Endothelial cell of umbilical vein (primary cell): Measurements from ENCODE around the gene VPS13A. TPM values are rescaled to one million over a fixed set of nuclear protein-coding genes. Genes with fewer than 3 reads are reported as not detected.

Experiments
- BruUV-seq: library from RNA; stranded (reverse); fragments of 400-500 nt; replicated peaks from 2 replicates; lab custom pipeline; 2021; lab: Mats Ljungman, UMichigan
- CTCF ChIA-PET: fragments of 300-600, 350-600 bp; sonication (Branson Sonifier 250); formaldehyde crosslinking; loops from one replicate; lab custom pipeline; 2021; ENCODE audit warnings: antibody characterized with exemption, inconsistent platforms; lab: Charles Lee
- POLR2A ChIA-PET: fragments of 300-600, 350-600 bp; sonication (Branson Sonifier 250); formaldehyde crosslinking; loops from one replicate; lab custom pipeline; 2021; ENCODE audit warnings: antibody characterized with exemption, inconsistent platforms; lab: Charles Lee
- DNase-seq: peaks from one replicate; pipeline ENCODE4 v3.0.0-alpha.2; 2011; ENCODE audit warnings: low read depth, low spot score
- FAIRE-seq: peaks from 2 replicates; lab custom pipeline; 2011; peaks lifted over from hg19 to GRCh38; lab: Jason Lieb, UNC
- H2AFZ ChIP-seq: 2 replicates; pipeline ENCODE4 v1.6.0; 2012; ENCODE audit warnings: low read depth, low read length, control low read depth, inconsistent platforms
- H3K27ac ChIP-seq: 2 replicates; pipeline ENCODE4 v1.5.1; 2011; ENCODE audit warnings: low read depth, mild to moderate bottlenecking, control low read depth, low read length, moderate library complexity; ENCODE audit not compliant: insufficient read depth
- H3K27me3 ChIP-seq, 2 experiments: 2 replicates each; pipeline versions ENCODE4 v1.6.0 to v1.6.1; 2011; ENCODE audit warnings: low read length in 2 of 2, mixed read lengths in 1 of 2; ENCODE audit not compliant: control insufficient read depth in 2 of 2, insufficient read depth in 2 of 2
- H3K36me3 ChIP-seq, 2 experiments: 2 replicates in 1 of 2; 3 replicates in 1 of 2; pipeline ENCODE4 v1.5.1; 2011; ENCODE audit warnings: low read length in 2 of 2, mild to moderate bottlenecking in 1 of 2, moderate library complexity in 1 of 2; ENCODE audit not compliant: control insufficient read depth in 2 of 2, insufficient read depth in 2 of 2; ENCODE audit errors: extremely low read depth in 1 of 2
- H3K4me1 ChIP-seq: 3 replicates; pipeline ENCODE4 v1.5.1; 2011; ENCODE audit warnings: mild to moderate bottlenecking, low read length; ENCODE audit not compliant: control insufficient read depth, insufficient read depth; ENCODE audit errors: extremely low read depth
- H3K4me2 ChIP-seq: 2 replicates; pipeline ENCODE4 v1.6.1; 2011; ENCODE audit warnings: low read length, control low read depth, mixed read lengths; ENCODE audit not compliant: insufficient read depth
- H3K4me3 ChIP-seq, 3 experiments: fragments of 200-600 bp in 1 of 3; sonication (generic), shearing (Covaris generic) in 1 of 3; replicated peaks in 1 of 3; 2 replicates each; pipeline ENCODE4 v1.5.1; 2011 to 2016; ENCODE audit warnings: control low read depth in 3 of 3, low read length in 3 of 3, mild to moderate bottlenecking in 2 of 3, inconsistent platforms in 1 of 3, low read depth in 1 of 3, moderate library complexity in 1 of 3; ENCODE audit not compliant: insufficient read depth in 1 of 3
- H3K79me2 ChIP-seq: 2 replicates; pipeline ENCODE4 v1.6.0; 2012; ENCODE audit warnings: low read length, inconsistent platforms; ENCODE audit not compliant: control insufficient read depth, insufficient read depth
- H3K9ac ChIP-seq: replicated peaks from 2 replicates; pipeline ENCODE3; 2011; ENCODE audit warnings: low read length, control low read depth; ENCODE audit not compliant: insufficient read depth; ENCODE audit errors: extremely low read depth
- H3K9me1 ChIP-seq: replicated peaks from 3 replicates; pipeline ENCODE4 v1.6.0; 2011; ENCODE audit warnings: mild to moderate bottlenecking, low read length; ENCODE audit not compliant: control insufficient read depth, insufficient read depth; ENCODE audit errors: extremely low read depth
- H3K9me3 ChIP-seq: replicated peaks from 2 replicates; pipeline ENCODE4 v1.5.1; 2012; ENCODE audit warnings: low read length, inconsistent platforms; ENCODE audit not compliant: control insufficient read depth, insufficient read depth
- H4K20me1 ChIP-seq: replicated peaks from 2 replicates; pipeline ENCODE3; 2011; ENCODE audit warnings: mild to moderate bottlenecking, low read length; ENCODE audit not compliant: control insufficient read depth, insufficient read depth; ENCODE audit errors: extremely low read depth
- CTCF ChIP-seq, 2 donors: IDR thresholded peaks; 1 replicate in 1 of 2; 2 replicates in 1 of 2; pipeline ENCODE4 v1.5.1; 2011; ENCODE audit warnings: low read length in 2 of 2, mild to moderate bottlenecking in 2 of 2, moderate library complexity in 2 of 2, control low read depth in 1 of 2, inconsistent platforms in 1 of 2, low read depth in 1 of 2; ENCODE audit not compliant: insufficient read depth in 1 of 2; ENCODE audit errors: extremely low read depth in 1 of 2
- EZH2 ChIP-seq: IDR thresholded peaks from 2 replicates; pipeline ENCODE4 v1.6.1; 2012; ENCODE audit warnings: borderline replicate concordance, low read depth, mild to moderate bottlenecking, moderate library complexity, low read length, inconsistent platforms; ENCODE audit not compliant: severe bottlenecking
- FOS ChIP-seq: IDR thresholded peaks from 2 replicates; pipeline ENCODE4 v1.6.1; 2011; ENCODE audit warnings: mild to moderate bottlenecking, low read length, moderate library complexity, borderline replicate concordance; ENCODE audit not compliant: insufficient read depth
- JUN ChIP-seq: IDR thresholded peaks from 2 replicates; pipeline ENCODE4 v1.6.1; 2011; ENCODE audit warnings: borderline replicate concordance, low read depth; ENCODE audit not compliant: insufficient read length, insufficient read depth
- POLR2AphosphoS5 ChIP-seq: IDR thresholded peaks from 2 replicates; pipeline ENCODE4 v1.6.1; 2012; ENCODE audit warnings: low read depth, mild to moderate bottlenecking, control low read depth, low read length, moderate library complexity; ENCODE audit not compliant: insufficient read depth
- dilution Hi-C: fragments of 300-500 bp; cut with MboI; formaldehyde crosslinking; loops from one replicate; pipeline ENCODE4 v1.15.0; 2019; ENCODE audit warnings: low sequenced_read_pairs; ENCODE audit not compliant: extremely low pct_ligation_motif_present
- intact Hi-C: fragments of 100-400 bp; cut with micrococcal nuclease; formaldehyde crosslinking; loops from one replicate; pipeline ENCODE4 v1.10.0; 2022
- polyA plus RNA-seq, 4 experiments: library from polyadenylated mRNA; depleted of rRNA in 3 of 4; stranded (reverse) in 3 of 4; unstranded in 1 of 4; fragments of >200 nt; gene quantifications; 2 replicates each; pipeline versions ENCODE4 v1.2.1 to v1.2.3, GENCODE V29; 2011 to 2012; ENCODE audit warnings: missing spikeins in 1 of 4
- total RNA-seq: library from RNA; stranded (reverse); gene quantifications from 2 replicates; pipeline ENCODE4 v1.2.3, GENCODE V29; 2021

The VPS13A gene
- total and polyA plus RNA-seq, 2 donors (not counting 3 experiments of a cell fraction or from before 2014, with no cell fraction given): 4.7 to 33.3 TPM

GRCh38 chr9:77435277-77435676 lies 257.9 kb downstream of the VPS13A start:
- Histone ChIP-seq H3K4me3 (no peak overlapping the region), H3K9me3 (no peaks in the 10 kb centered on the region), H3K9ac (no peak overlapping the region), H3K27ac (no peak overlapping the region), H3K36me3 (no peaks in the 10 kb centered on the region), H3K79me2 (no peaks in the 10 kb centered on the region), H2AFZ (no peak overlapping the region), H3K9me1 (no peaks in the 10 kb centered on the region), H3K4me2 (no peak overlapping the region), H3K27me3 (no peaks in the 10 kb centered on the region), H4K20me1 (no peaks in the 10 kb centered on the region), H3K4me1 (peaks cover 15% of the 10 kb centered on the region)
- CTCF ChIA-PET: interaction anchor here (0.7 to 5.1 kb wide), 12 partner anchors 8 to 600 kb away, joined by 3 to 108 read pairs (median 30); partner anchors contain the start of gene GNA14
- FAIRE-seq: no peak
- intact Hi-C loops (loop anchor here (10.0 kb wide), 1 partner anchor 410 kb away; no protein-coding TSS in a partner anchor), dilution Hi-C loops (no loop called here)
- BruUV-seq: no TSS peak
- DNase-seq: no peak
- POLR2A ChIA-PET: no interaction called here
- no peak for TF ChIP-seq CTCF (IDR thresholded peaks at IDR 0.05; ENCODE audit: extremely low read depth in 1 of 2, insufficient read depth in 1 of 2, low read depth in 1 of 2, low read length in 2 of 2)

GRCh38 chr9:77435688-77436087 lies 258.4 kb downstream of the VPS13A start:
- Histone ChIP-seq H3K9me3 (no peaks in the 10 kb centered on the region), H2AFZ (no peak overlapping the region), H4K20me1 (no peaks in the 10 kb centered on the region), H3K9me1 (no peaks in the 10 kb centered on the region), H3K27ac (no peak overlapping the region), H3K4me3 (no peak overlapping the region), H3K9ac (no peak overlapping the region), H3K4me2 (no peak overlapping the region), H3K27me3 (no peaks in the 10 kb centered on the region), H3K79me2 (no peaks in the 10 kb centered on the region), H3K36me3 (no peaks in the 10 kb centered on the region), H3K4me1 (peaks cover 11% of the 10 kb centered on the region)
- BruUV-seq: no TSS peak
- FAIRE-seq (no peak), DNase-seq (no peak)
- intact Hi-C loops: loop anchor here (10.0 kb wide), 1 partner anchor 409 kb away; no protein-coding TSS in a partner anchor
- ChIA-PET CTCF (interaction anchor here (2.6 to 5.1 kb wide), 6 partner anchors 8 to 600 kb away, joined by 13 to 108 read pairs (median 41); partner anchors contain the start of gene GNA14), POLR2A (no interaction called here)
- TF ChIP-seq POLR2AphosphoS5 (no peak), CTCF (IDR thresholded peaks at IDR 0.05; ENCODE audit: extremely low read depth in 1 of 2, insufficient read depth in 1 of 2, low read depth in 1 of 2, low read length in 2 of 2) (no peak), FOS (no peak), JUN (no peak), EZH2 (no peak)
- dilution Hi-C loops: no loop called here
